Measurements from ENCODE around the gene AP1S1.

AP1S1 gene

DNA sequence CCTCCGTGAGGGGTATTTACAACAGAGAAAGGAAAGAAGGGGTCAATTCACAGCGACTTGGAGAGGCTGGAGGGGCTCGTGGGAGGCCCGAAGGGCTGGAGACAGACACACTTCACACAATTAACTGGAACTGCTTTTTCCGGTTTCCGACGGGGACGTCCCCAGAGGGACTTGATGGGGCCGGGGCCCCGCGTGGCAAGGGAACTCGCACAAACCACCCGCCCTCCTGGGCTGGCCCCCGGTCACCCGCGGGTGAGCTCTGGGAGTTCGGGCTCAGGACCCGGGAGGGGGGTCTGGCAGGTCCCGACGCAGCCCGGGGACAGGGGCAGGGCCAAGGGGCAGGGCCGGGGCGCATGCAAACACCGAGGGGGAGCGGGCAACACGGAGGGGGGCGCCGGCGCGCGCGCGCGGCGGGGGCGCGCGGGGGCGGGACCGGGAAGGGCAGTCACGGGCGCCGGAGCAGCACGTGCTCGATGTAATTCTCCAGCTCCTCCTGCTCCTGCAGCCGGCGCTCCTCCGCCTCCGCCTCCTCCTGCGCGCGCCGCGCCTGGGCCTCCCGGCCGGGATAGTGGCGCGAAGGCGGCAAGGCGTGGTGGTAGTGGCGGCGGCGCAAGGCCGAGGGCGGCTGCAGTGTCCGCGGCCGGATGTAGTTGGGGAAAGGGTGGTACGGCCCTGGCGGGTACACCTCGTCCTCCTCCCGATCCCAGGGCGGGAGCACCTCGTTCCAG, 8.4 kb downstream of the AP1S1 start:
- Histone ChIP-seq H3K27me3 (peaks cover 79% of the 10 kb centered on the region), H3K4me1 (ENCODE audit: control insufficient read depth in 1 of 2, insufficient read depth in 1 of 2, low read depth in 1 of 2, low read length in 1 of 2) (peaks cover 5 to 26% of the 10 kb centered on the region in 2 experiments), H3K4me3 (ENCODE audit: low read depth in 1 of 2, low read length in 1 of 2) (peak overlapping the region in 1 of 2 experiments; percentile 24), H3K27ac (no peak overlapping the region), H3K9me3 (no peaks in the 10 kb centered on the region), H3K36me3 (no peaks in the 10 kb centered on the region)
- TF ChIP-seq, protein P1, sequence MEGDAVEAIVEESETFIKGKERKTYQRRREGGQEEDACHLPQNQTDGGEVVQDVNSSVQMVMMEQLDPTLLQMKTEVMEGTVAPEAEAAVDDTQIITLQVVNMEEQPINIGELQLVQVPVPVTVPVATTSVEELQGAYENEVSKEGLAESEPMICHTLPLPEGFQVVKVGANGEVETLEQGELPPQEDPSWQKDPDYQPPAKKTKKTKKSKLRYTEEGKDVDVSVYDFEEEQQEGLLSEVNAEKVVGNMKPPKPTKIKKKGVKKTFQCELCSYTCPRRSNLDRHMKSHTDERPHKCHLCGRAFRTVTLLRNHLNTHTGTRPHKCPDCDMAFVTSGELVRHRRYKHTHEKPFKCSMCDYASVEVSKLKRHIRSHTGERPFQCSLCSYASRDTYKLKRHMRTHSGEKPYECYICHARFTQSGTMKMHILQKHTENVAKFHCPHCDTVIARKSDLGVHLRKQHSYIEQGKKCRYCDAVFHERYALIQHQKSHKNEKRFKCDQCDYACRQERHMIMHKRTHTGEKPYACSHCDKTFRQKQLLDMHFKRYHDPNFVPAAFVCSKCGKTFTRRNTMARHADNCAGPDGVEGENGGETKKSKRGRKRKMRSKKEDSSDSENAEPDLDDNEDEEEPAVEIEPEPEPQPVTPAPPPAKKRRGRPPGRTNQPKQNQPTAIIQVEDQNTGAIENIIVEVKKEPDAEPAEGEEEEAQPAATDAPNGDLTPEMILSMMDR (IDR thresholded peaks at IDR 0.05) = no peak

- peaks cover 5 to 26% of the 10 kb centered on the region in 2 experiments for H3K4me1 ChIP-seq (ENCODE audit: control insufficient read depth in 1 of 2, insufficient read depth in 1 of 2, low read depth in 1 of 2, low read length in 1 of 2)
- H3K27ac ChIP-seq = no peak overlapping the region
- H3K27me3 ChIP-seq = peaks cover 86% of the 10 kb centered on the region
- H3K4me3 ChIP-seq (ENCODE audit: low read depth in 1 of 2, low read length in 1 of 2) = peak overlapping the region in 1 of 2 experiments; percentile 24
- no peaks in the 10 kb centered on the region for H3K36me3 ChIP-seq
- no peaks in the 10 kb centered on the region for H3K9me3 ChIP-seq
- TF ChIP-seq, protein P1 (IDR thresholded peaks at IDR 0.05) = no peak
These were observed 9.2 kb downstream of the AP1S1 start for GRCh38 chr7:101163279-101164070.

GRCh38 chr7:101164071-101164840, 10.0 kb downstream of the AP1S1 start:
- TF ChIP-seq, protein P1 (IDR thresholded peaks at IDR 0.05) = no peak
- no peaks in the 10 kb centered on the region for H3K9me3 ChIP-seq
- peaks cover 5 to 26% of the 10 kb centered on the region in 2 experiments for H3K4me1 ChIP-seq (ENCODE audit: control insufficient read depth in 1 of 2, insufficient read depth in 1 of 2, low read depth in 1 of 2, low read length in 1 of 2)
- peak overlapping the region in 1 of 2 experiments; percentile 24 for H3K4me3 ChIP-seq (ENCODE audit: low read depth in 1 of 2, low read length in 1 of 2)
- H3K27ac ChIP-seq = no peak overlapping the region
- peaks cover 94% of the 10 kb centered on the region for H3K27me3 ChIP-seq
- no peaks in the 10 kb centered on the region for H3K36me3 ChIP-seq

- H3K27me3 ChIP-seq = peaks cover 100% of the 10 kb centered on the region
- H3K36me3 ChIP-seq = no peaks in the 10 kb centered on the region
- peaks cover 5 to 26% of the 10 kb centered on the region in 2 experiments for H3K4me1 ChIP-seq (ENCODE audit: control insufficient read depth in 1 of 2, insufficient read depth in 1 of 2, low read depth in 1 of 2, low read length in 1 of 2)
- no peaks in the 10 kb centered on the region for H3K9me3 ChIP-seq
- H3K27ac ChIP-seq = peak within 1 kb of the TSS; percentile 10
- TF ChIP-seq, protein P1 (IDR thresholded peaks at IDR 0.05) = no peak
- peak within 1 kb of the TSS in 1 of 2 experiments; percentile 35 for H3K4me3 ChIP-seq (ENCODE audit: low read depth in 1 of 2, low read length in 1 of 2)
These were observed 11.0 kb downstream of the AP1S1 start, which contains the start of gene VGF for GRCh38 chr7:101165075-101165957. Gene VGF, minus strand, starts transcription at chr7:101165569. Its CDS starts 726 bp downstream, at chr7:101164843.

All from neutrophil (primary cell).